Measurements from ENCODE around the gene PLAU.

- TF ChIP-seq EZH2 (conservative IDR thresholded peaks at IDR 0.05; ENCODE audit: low read depth, low read length) (no peak), MTA3 (CRISPR knock-in tag; IDR thresholded peaks at IDR 0.05) (no peak), ELF1 (CRISPR knock-in tag; IDR thresholded peaks at IDR 0.05) (no peak), ESRRA (CRISPR knock-in tag; IDR thresholded peaks at IDR 0.05; ENCODE audit: low read depth) (no peak), ZNF20 (CRISPR knock-in tag; IDR thresholded peaks at IDR 0.05) (no peak), ATF3 (CRISPR knock-in tag; IDR thresholded peaks at IDR 0.05) (no peak)
These were observed at the start of gene PLAU for GRCh38 chr10:73910764-73911552.
